Ammon's horn (tissue), 1 donor: Measurements from ENCODE around the gene CKB.
A peak's percentile ranks its signal among the peaks of the same experiment; 100 is the strongest.

Experiments
- DNase-seq: peaks from one replicate; pipeline ENCODE4 v3.0.0-alpha.2; 2016; ENCODE audit warnings: low spot score

CKB gene

DNA sequence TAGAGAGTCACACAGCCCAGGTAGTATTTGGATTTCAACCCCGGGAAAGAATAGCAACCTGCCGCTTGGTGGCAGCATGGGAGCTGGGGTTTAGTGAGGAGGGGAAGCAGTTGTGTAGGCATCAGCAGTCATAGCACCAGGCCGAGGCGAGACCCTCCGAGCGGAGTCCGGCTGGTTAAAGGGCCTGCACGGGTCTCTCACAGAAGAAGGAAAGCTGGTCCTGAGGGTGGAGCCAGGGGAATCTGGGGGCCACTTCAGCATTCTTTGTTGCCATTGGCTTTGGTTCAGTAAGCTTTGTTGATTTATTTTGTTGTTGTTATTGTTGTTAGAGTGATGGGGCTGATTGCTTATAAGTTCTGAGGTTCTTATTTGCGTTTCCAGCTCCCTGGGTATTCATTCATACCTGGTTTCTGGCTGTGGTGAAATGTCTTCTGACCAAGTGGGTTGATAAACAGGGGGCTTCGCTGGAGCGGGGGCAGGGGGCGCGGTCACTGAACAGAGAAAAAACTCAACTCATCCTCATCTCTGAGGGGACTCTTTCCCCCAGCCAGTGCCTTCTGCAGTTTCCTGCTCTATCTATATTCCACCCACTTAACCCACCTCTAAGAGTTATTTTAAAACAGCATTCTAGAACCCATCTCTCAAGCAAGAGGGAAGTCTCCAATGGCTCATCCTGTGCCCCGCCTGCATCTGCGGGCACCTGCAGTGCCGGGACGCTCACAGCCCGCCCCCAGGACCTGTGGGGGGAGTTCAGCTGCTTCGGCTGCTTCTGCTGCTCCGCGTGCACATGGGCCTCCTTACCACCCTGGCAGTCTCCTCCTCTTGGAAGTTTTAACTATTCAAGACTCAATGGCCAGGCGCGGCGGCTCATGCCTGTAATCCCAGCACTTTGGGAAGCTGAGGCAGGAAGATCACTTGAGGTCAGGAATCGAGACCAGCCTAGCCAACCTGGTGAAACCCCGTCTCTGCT, 11.6 kb downstream of the CKB start:
- no peak for DNase-seq

DNA sequence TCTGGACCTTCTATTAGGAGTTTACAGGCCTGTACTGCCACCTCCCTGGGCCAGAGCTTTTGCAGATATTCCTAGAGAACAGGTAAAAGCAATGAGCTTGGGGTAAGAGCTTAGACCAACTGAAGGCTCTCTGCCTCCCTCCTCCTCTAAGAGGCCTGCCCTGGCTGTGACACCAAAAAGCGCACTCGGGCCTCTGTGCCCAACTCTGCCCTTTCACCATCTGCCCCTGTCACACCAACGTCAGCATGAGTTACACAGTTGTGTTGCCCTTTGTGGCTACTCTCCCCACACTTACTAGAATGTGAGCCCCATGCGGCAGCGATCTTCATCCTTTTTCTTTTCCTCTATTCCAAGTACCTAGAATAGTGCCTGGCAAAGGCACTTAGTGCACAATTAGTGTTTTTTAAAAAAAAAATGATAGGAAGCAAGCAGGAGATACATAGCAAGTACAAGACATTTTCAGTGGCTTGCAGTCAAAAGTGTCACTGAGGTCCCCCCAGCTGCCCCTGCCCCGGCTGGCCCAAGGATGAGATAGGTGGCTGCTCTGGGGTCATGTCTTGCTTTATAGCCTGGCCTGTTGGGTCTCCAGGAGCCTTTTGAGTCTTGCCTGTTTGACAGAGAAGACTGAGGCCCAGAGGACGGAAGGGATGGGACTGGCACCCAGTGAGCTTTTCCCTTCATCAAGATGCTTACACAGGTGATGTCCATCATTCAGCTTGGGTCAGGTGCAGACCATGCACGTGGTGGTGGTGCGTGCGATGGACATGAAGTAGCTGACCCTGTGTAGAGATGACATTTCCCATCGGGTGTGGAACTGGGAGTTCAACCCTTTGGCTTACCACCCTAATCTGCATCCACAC, 12.5 kb downstream of the CKB start:
- DNase-seq: no peak

- peak; percentile 2 for DNase-seq
These were observed 13.9 kb downstream of the CKB start for GRCh38 chr14:103508521-103509329.

GRCh38 chr14:103507751-103508150, 14.9 kb downstream of the CKB start:
- peak; percentile 10 for DNase-seq

DNA sequence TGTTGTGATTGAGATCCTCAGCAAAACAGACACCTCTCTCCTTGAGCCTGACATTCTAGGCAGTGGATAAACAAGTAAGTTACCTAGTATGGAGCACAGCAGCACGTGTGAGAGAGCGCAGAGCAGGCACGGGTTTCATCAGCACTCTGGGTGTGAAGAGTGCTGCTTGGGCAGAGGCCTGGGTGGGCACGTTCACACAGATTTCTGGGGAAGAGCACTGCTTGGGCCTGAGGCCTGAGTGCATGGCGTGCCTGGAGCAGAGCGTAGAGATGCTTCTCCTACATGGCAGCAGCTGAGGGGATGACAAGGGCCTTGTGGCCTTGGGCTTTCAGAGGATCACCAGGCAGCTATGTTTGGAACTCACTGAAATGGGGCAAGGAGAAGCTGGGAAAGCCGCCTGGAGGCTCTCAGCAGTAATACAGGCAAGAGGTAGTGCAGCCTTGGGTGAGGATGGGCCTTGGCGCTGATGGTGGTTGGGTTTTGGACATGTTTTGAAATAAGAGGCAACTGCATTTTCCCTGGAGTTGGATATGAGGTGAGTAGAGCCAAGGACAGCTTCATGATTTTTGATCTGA, 17.6 kb downstream of the CKB start:
- no peak for DNase-seq

DNA sequence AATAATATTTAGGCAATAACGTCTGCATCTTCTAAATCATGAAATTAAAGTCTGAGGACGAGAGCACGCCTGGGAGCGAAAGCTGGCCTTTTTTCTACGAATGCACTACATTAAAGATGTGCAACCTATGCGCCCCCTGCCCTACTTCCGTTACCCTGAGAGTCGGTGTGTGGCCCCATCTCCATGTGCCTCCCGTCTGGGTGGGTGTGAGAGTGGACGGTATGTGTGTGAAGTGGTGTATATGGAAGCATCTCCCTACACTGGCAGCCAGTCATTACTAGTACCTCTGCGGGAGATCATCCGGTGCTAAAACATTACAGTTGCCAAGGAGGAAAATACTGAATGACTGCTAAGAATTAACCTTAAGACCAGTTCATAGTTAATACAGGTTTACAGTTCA, 19.3 kb downstream of the CKB start:
- no peak for DNase-seq

DNA sequence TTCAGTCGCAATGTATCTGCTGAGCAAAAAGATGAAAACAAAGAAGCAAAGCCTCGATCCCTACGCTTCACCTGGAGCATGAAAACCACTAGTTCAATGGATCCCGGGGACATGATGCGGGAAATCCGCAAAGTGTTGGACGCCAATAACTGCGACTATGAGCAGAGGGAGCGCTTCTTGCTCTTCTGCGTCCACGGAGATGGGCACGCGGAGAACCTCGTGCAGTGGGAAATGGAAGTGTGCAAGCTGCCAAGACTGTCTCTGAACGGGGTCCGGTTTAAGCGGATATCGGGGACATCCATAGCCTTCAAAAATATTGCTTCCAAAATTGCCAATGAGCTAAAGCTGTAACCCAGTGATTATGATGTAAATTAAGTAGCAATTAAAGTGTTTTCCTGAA, 19.8 kb downstream of the CKB start:
- no peak for DNase-seq

- peak; percentile 12 for DNase-seq
These were observed 20.5 kb downstream of the CKB start for GRCh38 chr14:103501921-103502669.

DNA sequence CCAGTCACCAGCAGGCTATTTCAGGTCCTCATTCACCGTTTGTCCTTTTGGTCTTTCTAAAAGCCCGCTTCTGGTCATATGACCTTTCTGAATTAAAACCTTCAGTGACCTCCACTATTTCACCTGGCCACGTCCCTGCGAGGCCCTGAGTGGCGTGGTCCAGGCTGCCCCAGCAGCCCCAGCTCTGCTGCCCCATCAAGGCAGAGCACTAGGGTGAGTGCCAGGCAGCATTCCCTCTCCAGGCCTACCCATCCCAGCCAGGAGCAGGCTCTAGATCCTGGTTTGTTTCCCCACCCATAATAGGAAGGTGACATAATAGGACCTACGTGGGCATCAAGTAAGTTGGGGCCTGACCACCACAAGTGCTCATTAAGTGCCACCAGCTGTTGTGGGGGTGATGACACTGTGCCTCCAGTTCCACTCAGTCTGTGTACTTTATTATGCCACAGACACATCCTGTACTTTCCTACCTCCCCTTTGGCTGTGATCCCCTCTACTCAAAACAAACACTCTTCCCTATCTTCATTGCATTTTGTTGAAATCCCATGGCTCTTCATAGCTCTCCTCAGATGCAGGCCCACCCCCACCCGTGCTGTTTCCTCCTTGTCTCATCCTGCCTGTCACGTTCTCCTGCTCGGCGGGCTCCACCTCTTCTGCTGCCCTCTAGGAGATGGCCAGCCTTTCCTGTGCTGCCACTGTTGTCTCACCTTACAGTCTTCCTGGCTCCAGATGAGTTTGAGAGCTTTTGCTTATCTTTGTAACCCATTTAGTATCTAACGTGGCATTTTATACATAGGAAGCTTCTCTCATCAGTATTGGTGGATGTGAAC, 21.4 kb downstream of the CKB start:
- peak; percentile 13 for DNase-seq

- peak; percentile 97 for DNase-seq
These were observed 22.3 kb downstream of the CKB start for GRCh38 chr14:103500148-103500990.

DNA sequence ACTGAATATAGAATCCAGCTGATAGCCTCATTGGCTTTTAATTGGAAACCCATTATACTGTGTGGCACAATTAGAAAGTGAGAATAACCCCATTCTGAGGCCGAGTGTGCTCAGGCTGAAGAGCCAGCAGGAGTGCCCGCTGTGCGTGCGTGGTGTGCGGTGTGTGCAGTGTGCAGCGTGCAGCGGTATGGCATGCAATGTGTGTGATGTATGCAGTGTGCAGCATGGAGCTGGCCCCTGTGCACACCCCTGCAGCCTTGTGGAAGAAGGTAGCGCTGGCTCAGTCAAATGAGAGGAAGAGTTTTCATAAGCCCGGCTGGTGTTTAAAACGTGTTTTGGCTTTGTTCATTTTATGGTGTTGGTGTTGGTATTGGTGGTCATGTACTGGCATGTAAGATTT, 22.9 kb downstream of the CKB start:
- no peak for DNase-seq

GRCh38 chr14:103496776-103497175, 25.9 kb downstream of the CKB start:
- DNase-seq: no peak

DNA sequence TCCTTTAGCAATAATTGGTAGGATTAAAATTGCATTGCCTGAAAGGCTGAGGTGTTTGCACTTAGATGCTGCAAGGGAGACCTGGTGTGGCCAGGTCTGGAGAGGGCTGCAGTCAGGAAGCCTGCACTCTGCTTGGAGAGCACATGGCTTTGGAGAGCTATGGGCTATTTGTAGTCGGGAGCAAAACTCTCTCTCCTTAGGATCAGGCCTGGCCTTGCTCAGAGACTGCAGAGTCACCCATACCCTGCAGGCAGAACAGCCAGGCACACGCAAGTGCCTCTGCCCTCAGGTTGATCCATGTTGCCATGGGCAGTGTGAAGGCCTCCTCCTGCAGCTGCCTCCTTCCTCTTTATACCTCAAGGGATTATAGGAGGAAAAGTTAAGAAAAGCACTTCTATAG, 26.8 kb downstream of the CKB start:
- DNase-seq: no peak

DNA sequence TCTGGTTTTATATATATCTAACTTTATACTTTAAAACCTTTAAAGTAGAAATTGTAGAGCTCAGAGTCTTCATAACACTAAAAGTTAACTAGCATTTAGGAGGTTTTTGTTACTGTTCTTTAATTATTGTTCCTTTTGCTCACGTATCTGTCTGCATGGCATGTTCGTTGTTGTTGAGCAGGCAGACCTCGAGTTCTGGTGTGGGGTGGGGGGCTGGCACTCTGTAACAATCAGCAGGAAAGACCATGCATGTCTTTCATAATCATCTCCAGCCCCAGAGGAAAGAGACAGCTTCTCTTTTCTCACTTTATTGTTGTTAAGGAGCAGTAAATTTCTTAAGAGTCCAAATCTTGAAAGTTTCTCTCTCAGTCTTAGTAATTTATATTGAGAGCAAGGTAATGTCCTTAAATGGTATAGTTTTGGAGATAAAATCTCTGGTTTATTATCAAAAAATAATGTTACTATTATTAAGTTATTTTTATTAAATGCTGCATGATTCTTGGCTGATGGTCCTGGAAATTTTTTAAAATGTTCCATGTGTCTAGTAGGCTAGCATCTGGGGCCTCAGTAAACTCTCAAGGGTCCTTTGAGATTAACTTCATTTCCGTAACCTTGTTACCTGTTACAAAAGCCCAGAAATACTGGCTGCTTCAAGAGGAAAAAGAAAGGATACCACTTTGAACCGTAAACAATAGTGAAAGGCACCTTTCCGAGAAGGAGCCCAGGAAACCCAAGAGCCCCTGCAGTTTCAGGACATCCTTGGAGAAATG, 30.3 kb downstream of the CKB start:
- no peak for DNase-seq

DNA sequence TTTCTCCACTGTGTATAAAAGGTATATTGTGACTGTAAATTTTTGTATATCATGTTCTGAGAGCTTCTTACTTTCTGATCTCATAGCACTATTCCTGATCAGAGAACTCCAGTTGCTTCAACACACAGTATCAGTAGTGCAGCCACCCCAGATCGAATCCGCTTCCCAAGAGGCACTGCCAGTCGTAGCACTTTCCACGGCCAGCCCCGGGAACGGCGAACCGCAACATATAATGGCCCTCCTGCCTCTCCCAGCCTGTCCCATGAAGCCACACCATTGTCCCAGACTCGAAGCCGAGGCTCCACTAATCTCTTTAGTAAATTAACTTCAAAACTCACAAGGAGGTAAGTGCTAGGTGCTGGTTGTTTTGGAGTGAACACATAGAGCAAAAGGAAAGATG, 30.9 kb downstream of the CKB start:
- DNase-seq: no peak

- DNase-seq: no peak
These were observed 33.0 kb downstream of the CKB start for GRCh38 chr14:103489621-103490020.

DNA sequence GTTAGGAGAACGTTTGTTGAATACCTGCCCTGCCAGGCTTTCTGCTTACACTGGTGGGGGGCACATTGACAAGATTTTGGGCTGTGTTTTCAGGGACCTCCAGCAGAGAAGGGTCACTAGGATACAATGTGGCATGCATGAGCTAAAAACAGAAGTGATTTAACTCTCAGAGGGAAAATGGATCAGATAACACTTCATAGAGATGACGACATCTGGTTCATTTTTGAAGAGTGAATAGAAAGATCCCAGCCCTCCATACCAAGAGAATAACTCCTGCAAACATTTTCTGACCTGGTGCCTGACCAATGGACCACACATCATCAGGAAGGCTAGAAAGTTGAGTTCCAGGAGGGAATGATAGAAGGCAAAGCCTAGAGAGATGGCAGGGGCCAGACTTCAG, 33.7 kb downstream of the CKB start:
- no peak for DNase-seq

GRCh38 chr14:103488071-103488470, 34.6 kb downstream of the CKB start:
- no peak for DNase-seq
